Measurements from ENCODE around the gene CDH4. TPM values are rescaled to one million over a fixed set of nuclear protein-coding genes. Genes with fewer than 3 reads are reported as not detected.

The CDH4 gene
- total and polyA plus RNA-seq, 2 donors (not counting 3 experiments of a cell fraction or from before 2014, with no cell fraction given) = 0.17 to 0.51 TPM

DNA sequence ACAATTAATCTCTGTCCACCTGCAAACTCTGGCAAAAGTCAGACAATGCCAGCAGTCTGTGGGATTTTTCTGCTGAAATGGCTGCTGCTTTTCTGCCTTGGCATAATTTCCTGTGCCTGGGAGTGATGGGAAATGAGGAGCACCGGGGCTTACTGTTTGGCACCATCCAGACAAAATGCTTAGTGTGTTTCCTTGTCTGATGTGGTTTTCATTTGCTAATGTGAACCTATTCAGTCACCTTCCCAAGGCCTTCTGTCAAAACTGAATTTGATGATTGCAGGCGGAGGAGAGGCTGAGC, 56.4 kb downstream of the CDH4 start:
- intact Hi-C loops (cut with micrococcal nuclease) = no loop called here
- FAIRE-seq (no peak), DNase-seq (ENCODE audit: low read depth, low spot score) (no peak)
- CTCF ChIA-PET = no interaction called here
- Histone ChIP-seq H3K27ac (ENCODE audit: insufficient read depth, low read depth, low read length) (no peak overlapping the region), H3K9me1 (replicated peaks; ENCODE audit: control insufficient read depth, extremely low read depth, insufficient read depth, low read length) (no peaks in the 10 kb centered on the region), H2AFZ (ENCODE audit: low read depth, low read length) (no peak overlapping the region), H3K79me2 (ENCODE audit: control insufficient read depth, insufficient read depth, low read length) (no peaks in the 10 kb centered on the region), H4K20me1 (replicated peaks; ENCODE audit: control insufficient read depth, extremely low read depth, insufficient read depth, low read length) (no peaks in the 10 kb centered on the region), H3K4me2 (ENCODE audit: insufficient read depth, low read length) (no peak overlapping the region), H3K9me3 (replicated peaks; ENCODE audit: control insufficient read depth, insufficient read depth, low read length) (no peaks in the 10 kb centered on the region), H3K27me3 (ENCODE audit: control insufficient read depth in 2 of 2, insufficient read depth in 2 of 2, low read length in 2 of 2) (no peaks in the 10 kb centered on the region), H3K9ac (replicated peaks; ENCODE audit: extremely low read depth, insufficient read depth, low read length) (no peak overlapping the region), H3K4me3 (replicated peaks in 1 of 3; ENCODE audit: insufficient read depth in 1 of 3, low read depth in 1 of 3, low read length in 3 of 3) (no peak overlapping the region), H3K36me3 (ENCODE audit: control insufficient read depth in 2 of 2, extremely low read depth in 1 of 2, insufficient read depth in 2 of 2, low read length in 2 of 2) (no peaks in the 10 kb centered on the region), H3K4me1 (ENCODE audit: control insufficient read depth, extremely low read depth, insufficient read depth, low read length) (no peaks in the 10 kb centered on the region)
- BruUV-seq (replicated peaks) = no TSS peak
- dilution Hi-C loops (cut with MboI; ENCODE audit: extremely low pct_ligation_motif_present, low sequenced_read_pairs) = no loop called here
- no peak for TF ChIP-seq MYC (IDR thresholded peaks at IDR 0.05; ENCODE audit: low read depth, low read length)
- TF ChIP-seq FOS (IDR thresholded peaks at IDR 0.05; ENCODE audit: borderline replicate concordance, insufficient read depth, low read length) = no peak
- no peak for TF ChIP-seq POLR2A (IDR thresholded peaks at IDR 0.05; ENCODE audit: low read depth, low read length)
- TF ChIP-seq, protein P1, sequence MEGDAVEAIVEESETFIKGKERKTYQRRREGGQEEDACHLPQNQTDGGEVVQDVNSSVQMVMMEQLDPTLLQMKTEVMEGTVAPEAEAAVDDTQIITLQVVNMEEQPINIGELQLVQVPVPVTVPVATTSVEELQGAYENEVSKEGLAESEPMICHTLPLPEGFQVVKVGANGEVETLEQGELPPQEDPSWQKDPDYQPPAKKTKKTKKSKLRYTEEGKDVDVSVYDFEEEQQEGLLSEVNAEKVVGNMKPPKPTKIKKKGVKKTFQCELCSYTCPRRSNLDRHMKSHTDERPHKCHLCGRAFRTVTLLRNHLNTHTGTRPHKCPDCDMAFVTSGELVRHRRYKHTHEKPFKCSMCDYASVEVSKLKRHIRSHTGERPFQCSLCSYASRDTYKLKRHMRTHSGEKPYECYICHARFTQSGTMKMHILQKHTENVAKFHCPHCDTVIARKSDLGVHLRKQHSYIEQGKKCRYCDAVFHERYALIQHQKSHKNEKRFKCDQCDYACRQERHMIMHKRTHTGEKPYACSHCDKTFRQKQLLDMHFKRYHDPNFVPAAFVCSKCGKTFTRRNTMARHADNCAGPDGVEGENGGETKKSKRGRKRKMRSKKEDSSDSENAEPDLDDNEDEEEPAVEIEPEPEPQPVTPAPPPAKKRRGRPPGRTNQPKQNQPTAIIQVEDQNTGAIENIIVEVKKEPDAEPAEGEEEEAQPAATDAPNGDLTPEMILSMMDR (IDR thresholded peaks at IDR 0.05; ENCODE audit: extremely low read depth in 1 of 2, insufficient read depth in 1 of 2, low read depth in 1 of 2, low read length in 2 of 2) = no peak
- TF ChIP-seq EZH2 (IDR thresholded peaks at IDR 0.05; ENCODE audit: borderline replicate concordance, low read depth, low read length, severe bottlenecking) = no peak
- no peak for TF ChIP-seq GATA2 (IDR thresholded peaks at IDR 0.05; ENCODE audit: insufficient read depth, insufficient read length, low read depth, low read length)
- TF ChIP-seq, protein P2, sequence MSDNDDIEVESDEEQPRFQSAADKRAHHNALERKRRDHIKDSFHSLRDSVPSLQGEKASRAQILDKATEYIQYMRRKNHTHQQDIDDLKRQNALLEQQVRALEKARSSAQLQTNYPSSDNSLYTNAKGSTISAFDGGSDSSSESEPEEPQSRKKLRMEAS (IDR thresholded peaks at IDR 0.05; ENCODE audit: insufficient read depth, insufficient read length) = no peak
- TF ChIP-seq JUN (IDR thresholded peaks at IDR 0.05; ENCODE audit: borderline replicate concordance, insufficient read depth, insufficient read length, low read depth) = no peak
- TF ChIP-seq POLR2AphosphoS5 (IDR thresholded peaks at IDR 0.05; ENCODE audit: insufficient read depth, low read depth, low read length) = no peak
- POLR2A ChIA-PET = no interaction called here

Measured in endothelial cell of umbilical vein (primary cell).